HG03521 (cell line): ENCODE results near the gene PLEKHA5.
"Not testable (repeated sequence)": the region's sequence is repeated elsewhere in the genome, so short reads cannot be mapped to it uniquely, and the experiment has no call there.

Experiments
- ATAC-seq: cut with Tn5 transposase; IDR thresholded peaks from one replicate; pipeline ENCODE4 v1.9.1; 2021; ENCODE audit warnings: mild to moderate bottlenecking, moderate library complexity; ENCODE audit not compliant: unreplicated experiment

Gene PLEKHA5

GRCh38 chr12:19165451-19165850, 35.9 kb downstream of the PLEKHA5 start:
- no peak for ATAC-seq

DNA sequence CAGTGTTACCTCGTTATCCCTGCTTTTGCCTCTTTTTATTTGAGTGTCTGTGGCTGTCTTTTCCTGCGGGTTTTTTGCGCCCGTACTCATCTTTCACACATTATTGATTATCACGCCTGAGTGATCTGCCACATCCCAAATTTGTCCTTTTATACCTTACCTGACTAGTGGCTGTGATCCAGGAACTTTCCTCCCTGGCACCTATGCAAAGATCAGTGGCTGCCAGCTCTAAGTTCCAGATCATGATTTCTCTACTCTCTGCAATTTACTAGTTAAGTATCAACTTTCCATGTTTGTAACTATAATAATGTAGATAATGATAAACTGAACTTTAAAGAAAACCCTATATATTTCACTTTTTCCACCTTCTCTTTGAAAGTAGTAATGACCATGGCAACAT, 36.9 kb downstream of the PLEKHA5 start:
- no peak for ATAC-seq

- no peak for ATAC-seq
Measured at GRCh38 chr12:19166956-19167355, 37.4 kb downstream of the PLEKHA5 start.

DNA sequence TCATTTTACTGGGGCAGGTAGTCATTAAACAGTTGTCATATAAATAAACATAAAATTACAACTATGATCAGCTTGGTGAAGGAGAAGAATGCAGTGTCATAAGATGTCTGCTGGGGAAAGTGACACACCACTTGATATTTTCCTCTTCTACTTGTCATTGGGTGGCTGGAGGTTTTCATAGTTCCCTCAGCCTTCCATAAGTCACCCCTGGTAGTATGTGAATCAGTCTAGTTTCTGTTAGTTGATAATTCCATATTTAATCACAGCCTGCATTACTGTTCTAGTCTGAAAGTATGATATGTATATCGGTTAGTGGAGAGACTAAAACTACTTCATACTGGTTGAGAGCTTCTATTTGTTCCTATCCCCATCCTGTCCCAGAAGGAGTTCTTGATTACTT, 38.2 kb downstream of the PLEKHA5 start:
- no peak for ATAC-seq

DNA sequence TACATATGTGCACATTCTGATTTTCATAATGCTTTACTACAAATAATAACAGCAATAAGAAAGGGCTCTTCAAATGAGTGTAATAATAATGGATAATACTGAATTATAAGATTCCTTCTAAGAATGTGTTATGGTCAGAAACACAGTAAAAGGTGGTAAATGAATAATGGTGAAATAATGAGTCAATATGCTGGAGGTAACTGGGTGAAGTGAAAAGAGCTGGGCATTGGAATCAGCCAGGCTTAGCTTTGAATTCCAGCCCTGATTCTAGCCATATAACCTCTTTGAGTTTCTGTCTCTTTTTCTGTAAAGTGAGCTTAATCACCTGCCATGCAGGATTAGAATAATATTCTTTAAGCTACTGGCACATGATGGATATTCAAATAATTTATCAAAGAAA, 39.1 kb downstream of the PLEKHA5 start:
- ATAC-seq: no peak

GRCh38 chr12:19169222-19169621, 39.7 kb downstream of the PLEKHA5 start:
- no peak for ATAC-seq

GRCh38 chr12:19170286-19170685, 40.8 kb downstream of the PLEKHA5 start:
- ATAC-seq: not testable (repeated sequence)

DNA sequence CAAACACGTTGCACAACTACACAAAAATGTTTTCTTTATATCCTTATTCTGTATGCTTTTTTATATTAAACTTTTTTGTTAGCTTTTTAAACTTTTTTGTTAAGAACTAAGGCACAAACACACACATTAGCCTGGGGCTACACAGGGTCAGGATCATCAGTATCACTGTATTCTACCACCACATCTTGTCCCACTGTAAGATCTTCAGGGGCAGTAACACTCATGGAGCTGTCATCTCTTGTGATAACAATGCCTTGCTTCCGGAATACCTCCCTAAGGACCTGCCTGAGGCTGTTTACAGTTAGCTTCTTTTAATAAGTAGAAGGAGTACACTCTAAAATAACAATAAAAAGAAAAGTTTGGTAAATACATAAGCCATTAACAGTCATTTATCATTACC, 42.2 kb downstream of the PLEKHA5 start:
- no peak for ATAC-seq

DNA sequence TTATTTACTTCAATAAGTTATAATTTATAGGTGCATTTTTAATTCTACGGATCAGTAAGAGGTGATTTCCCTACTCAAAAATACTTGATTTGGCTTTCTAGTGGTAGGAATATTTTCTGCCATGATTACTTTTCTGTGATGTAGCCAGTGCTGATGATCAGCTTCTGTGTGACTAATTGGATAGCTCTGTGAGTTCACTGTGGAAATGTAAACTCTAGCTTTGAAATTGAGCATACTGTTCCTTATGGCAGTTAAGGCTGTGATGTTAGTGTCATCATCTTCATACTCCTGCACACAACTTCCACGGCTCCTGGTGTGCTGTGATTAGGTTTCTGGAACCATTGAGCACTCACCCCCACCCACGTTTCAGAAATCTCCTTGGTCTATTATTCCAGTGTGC, 48.2 kb downstream of the PLEKHA5 start:
- no peak for ATAC-seq

DNA sequence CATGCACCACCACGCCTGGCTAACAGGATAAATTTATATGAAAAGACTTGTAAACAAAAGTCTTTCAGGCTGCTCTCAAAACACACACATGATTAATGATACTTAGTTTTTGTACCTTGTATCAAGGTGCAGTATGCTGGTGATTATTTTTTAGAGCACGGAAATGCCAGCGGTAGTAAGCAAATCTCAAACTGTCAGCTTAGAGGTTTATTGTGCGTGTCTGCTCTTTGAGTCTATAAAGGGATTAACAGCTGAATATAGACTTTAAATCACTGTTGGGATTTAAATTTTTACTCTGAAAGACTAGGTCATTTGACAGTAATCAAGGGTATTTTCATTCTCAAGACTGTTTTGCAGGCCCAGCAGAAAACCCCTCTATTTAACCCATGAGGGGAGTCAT, 50.5 kb downstream of the PLEKHA5 start:
- ATAC-seq: no peak

- ATAC-seq: no peak
Measured at GRCh38 chr12:19181666-19182426, 52.3 kb downstream of the PLEKHA5 start.

GRCh38 chr12:19183121-19183838, 53.7 kb downstream of the PLEKHA5 start:
- no peak for ATAC-seq

- no peak for ATAC-seq
Measured at GRCh38 chr12:19185262-19185929, 55.9 kb downstream of the PLEKHA5 start.

DNA sequence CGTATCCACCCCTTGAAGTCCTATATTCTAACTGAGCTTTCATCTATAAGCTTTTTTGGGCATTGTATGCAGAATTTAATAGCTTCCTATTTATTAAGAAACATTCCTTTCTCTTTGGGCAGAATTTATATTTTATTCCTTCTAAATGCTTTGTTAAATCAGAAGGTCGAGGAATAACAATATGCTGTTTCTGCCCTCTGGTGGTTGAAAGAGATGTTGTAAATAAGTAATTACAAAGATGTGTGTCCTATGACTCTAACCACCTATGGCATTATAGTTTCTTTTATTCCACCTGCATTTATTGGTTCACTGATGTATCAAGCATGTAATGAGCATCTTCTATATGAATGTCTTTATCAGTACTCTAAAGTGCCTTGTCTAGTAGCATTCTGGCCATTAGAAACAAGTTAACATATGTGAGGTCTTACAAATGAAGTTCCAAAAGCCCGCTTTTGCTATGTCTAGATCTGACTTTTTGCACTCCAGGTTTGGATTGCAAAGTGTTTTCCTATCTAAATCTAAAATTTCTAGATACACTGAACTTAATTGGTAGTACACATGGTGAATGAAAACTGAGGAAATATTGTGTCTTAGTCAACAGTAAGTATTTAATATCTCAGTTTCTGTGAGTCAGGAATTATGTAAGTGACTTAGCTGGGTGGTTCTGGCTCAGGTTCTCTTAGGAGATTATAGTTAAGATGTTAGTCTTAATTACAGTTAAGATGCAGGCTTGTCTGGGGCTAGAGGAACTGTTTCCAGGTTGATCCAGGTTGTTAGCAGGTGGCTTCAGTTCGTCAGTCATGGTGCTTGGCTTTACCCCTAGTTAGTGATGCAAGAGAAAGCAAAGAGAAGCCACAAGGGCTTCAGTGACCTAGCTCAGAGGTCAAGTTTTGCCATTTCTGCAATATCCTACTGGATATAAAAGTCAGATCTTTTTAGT, 57.5 kb downstream of the PLEKHA5 start:
- no peak for ATAC-seq

- ATAC-seq: no peak
Measured at GRCh38 chr12:19189522-19189921, 60.0 kb downstream of the PLEKHA5 start.

- no peak for ATAC-seq
Measured at GRCh38 chr12:19190292-19191031, 60.9 kb downstream of the PLEKHA5 start.

DNA sequence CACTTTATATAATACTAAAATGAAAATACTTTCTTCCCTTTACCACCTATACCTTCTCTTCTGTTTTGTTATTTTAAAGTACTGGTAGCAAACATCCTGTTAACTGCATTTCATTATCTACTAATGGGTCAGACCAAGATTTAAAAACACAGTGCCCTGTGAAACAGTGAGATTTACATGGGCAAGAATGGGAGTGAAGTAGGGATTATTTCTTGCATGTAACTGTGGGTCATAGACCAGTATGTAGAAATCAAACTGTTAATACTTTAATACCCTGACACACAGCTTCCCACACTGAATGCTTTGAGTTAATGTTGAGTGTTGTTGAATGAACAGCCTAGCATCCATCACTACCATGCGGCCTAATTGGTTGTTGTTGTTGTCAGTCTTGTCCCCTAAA, 61.6 kb downstream of the PLEKHA5 start:
- ATAC-seq: no peak

GRCh38 chr12:19191563-19191962, 62.0 kb downstream of the PLEKHA5 start:
- no peak for ATAC-seq

GRCh38 chr12:19192710-19193109, 63.2 kb downstream of the PLEKHA5 start:
- no peak for ATAC-seq

GRCh38 chr12:19194963-19195362, 65.4 kb downstream of the PLEKHA5 start:
- ATAC-seq: no peak
